Chondrocyte (in vitro differentiated cells): Measurements from ENCODE around the gene SPOCK3. TPM values are rescaled to one million over a fixed set of nuclear protein-coding genes. Genes with fewer than 3 reads are reported as not detected.

Experiments
- DNase-seq: peaks from one replicate; pipeline ENCODE4 v3.0.0; 2021; ENCODE audit warnings: mixed read lengths, low spot score
- H3K27ac Mint-ChIP-seq: one replicate; pipeline ENCODE4 v1.8.0; 2021; ENCODE audit warnings: mild to moderate bottlenecking, moderate library complexity, mixed read lengths; ENCODE audit not compliant: unreplicated experiment
- H3K27me3 Mint-ChIP-seq: 2 replicates; pipeline ENCODE4 v1.8.0; 2021; ENCODE audit warnings: low read depth, mixed read lengths
- H3K36me3 Mint-ChIP-seq: 2 replicates; pipeline ENCODE4 v1.8.0; 2021; ENCODE audit warnings: low read depth, mixed read lengths
- H3K4me1 Mint-ChIP-seq: 2 replicates; pipeline ENCODE4 v1.8.0; 2021; ENCODE audit warnings: low read depth, mild to moderate bottlenecking, mixed read lengths
- H3K4me3 Mint-ChIP-seq: one replicate; pipeline ENCODE4 v1.8.0; 2021; ENCODE audit warnings: mild to moderate bottlenecking, moderate library complexity, mixed read lengths; ENCODE audit not compliant: unreplicated experiment
- H3K9me3 Mint-ChIP-seq: 2 replicates; pipeline ENCODE4 v1.8.0; 2021; ENCODE audit warnings: low read depth, mixed read lengths
- CTCF ChIP-seq: fragments of 200-600 bp; sonication (generic); IDR thresholded peaks from 2 replicates; pipeline ENCODE4 v1.5.0; 2021; ENCODE audit warnings: antibody characterized with exemption, mild to moderate bottlenecking, moderate library complexity
- total RNA-seq: library from RNA; stranded (reverse); gene quantifications from 3 replicates; pipeline ENCODE4 v1.2.1, GENCODE V29; 2021

SPOCK3 gene
- total RNA-seq, 1 donor from 2014 or later = not detected

- TF ChIP-seq CTCF = no peak
- no peak overlapping the region for H3K4me3 Mint-ChIP-seq
These were observed 14.0 kb upstream of the SPOCK3 start for GRCh38 chr4:167248271-167248670.

GRCh38 chr4:167239627-167240026 is 5.3 kb upstream of the SPOCK3 start:
- peaks cover 7% of the 10 kb centered on the region for H3K9me3 Mint-ChIP-seq
- no peak for DNase-seq

More at GRCh38 chr4:167248271-167248670, 14.0 kb upstream of the SPOCK3 start:
- no peak for DNase-seq
- no peaks in the 10 kb centered on the region for H3K36me3 Mint-ChIP-seq
- H3K27ac Mint-ChIP-seq = no peak overlapping the region
- H3K27me3 Mint-ChIP-seq = no peaks in the 10 kb centered on the region
- H3K9me3 Mint-ChIP-seq = peaks cover 7% of the 10 kb centered on the region
- H3K4me1 Mint-ChIP-seq = no peaks in the 10 kb centered on the region

GRCh38 chr4:167238226-167238625 is 3.9 kb upstream of the SPOCK3 start:
- no peak overlapping the region for H3K27ac Mint-ChIP-seq
- no peaks in the 10 kb centered on the region for H3K36me3 Mint-ChIP-seq
- peaks cover 17% of the 10 kb centered on the region for H3K4me1 Mint-ChIP-seq
- H3K27me3 Mint-ChIP-seq = peaks cover 52% of the 10 kb centered on the region
- no peak for DNase-seq
- no peak overlapping the region for H3K4me3 Mint-ChIP-seq
- H3K9me3 Mint-ChIP-seq = peaks cover 6% of the 10 kb centered on the region
- TF ChIP-seq CTCF = no peak

More at GRCh38 chr4:167239627-167240026, 5.3 kb upstream of the SPOCK3 start:
- peaks cover 41% of the 10 kb centered on the region for H3K27me3 Mint-ChIP-seq
- peaks cover 4% of the 10 kb centered on the region for H3K4me1 Mint-ChIP-seq
- H3K4me3 Mint-ChIP-seq = no peak overlapping the region
- no peak overlapping the region for H3K27ac Mint-ChIP-seq
- TF ChIP-seq CTCF = no peak
- no peaks in the 10 kb centered on the region for H3K36me3 Mint-ChIP-seq

- peak overlapping the region; percentile 49 for H3K27ac Mint-ChIP-seq
- H3K27me3 Mint-ChIP-seq = peaks cover 59% of the 10 kb centered on the region
- TF ChIP-seq CTCF = no peak
- H3K4me1 Mint-ChIP-seq = peaks cover 18% of the 10 kb centered on the region
- no peaks in the 10 kb centered on the region for H3K36me3 Mint-ChIP-seq
- no peak for DNase-seq
- peak overlapping the region; percentile 78 for H3K4me3 Mint-ChIP-seq
- no peaks in the 10 kb centered on the region for H3K9me3 Mint-ChIP-seq
These were observed 494 bp downstream of the SPOCK3 start for GRCh38 chr4:167233685-167234315.

GRCh38 chr4:167232805-167233684 is 1.2 kb downstream of the SPOCK3 start:
- TF ChIP-seq CTCF = no peak
- Mint-ChIP-seq H3K9me3 (no peaks in the 10 kb centered on the region), H3K27me3 (peaks cover 58% of the 10 kb centered on the region), H3K4me1 (peaks cover 18% of the 10 kb centered on the region), H3K27ac (no peak overlapping the region), H3K4me3 (peak overlapping the region; percentile 78), H3K36me3 (no peaks in the 10 kb centered on the region)
- no peak for DNase-seq
